Inflammatory macrophage treated with lipopolysaccharide for 4 hours (primary cell): Measurements from ENCODE around the gene PDZD7.
"Not testable (repeated sequence)": the region's sequence is repeated elsewhere in the genome, so short reads cannot be mapped to it uniquely, and the experiment has no call there.

Experiments
- DNase-seq: peaks from one replicate; pipeline ENCODE4 v3.0.0-alpha.2; 2020

PDZD7 gene

DNA sequence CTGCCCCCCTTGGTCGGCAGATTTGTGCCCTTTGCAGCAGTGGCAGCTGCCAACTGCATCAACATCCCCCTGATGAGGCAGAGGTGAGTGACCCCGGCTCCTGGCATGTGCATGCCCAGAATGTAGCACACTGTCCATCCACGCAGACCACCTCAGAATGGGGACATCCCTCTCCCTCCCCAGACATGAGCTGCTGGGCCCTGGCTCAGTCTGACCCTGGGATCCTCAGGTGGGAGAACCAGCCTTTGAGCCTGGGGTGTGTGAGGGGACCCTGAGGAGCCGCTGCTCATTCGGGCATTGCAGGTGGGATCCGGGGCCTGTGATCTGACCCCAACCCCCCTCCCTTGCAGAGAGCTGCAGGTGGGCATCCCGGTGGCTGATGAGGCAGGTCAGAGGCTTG, 5.8 kb upstream of the PDZD7 start:
- DNase-seq = no peak

DNA sequence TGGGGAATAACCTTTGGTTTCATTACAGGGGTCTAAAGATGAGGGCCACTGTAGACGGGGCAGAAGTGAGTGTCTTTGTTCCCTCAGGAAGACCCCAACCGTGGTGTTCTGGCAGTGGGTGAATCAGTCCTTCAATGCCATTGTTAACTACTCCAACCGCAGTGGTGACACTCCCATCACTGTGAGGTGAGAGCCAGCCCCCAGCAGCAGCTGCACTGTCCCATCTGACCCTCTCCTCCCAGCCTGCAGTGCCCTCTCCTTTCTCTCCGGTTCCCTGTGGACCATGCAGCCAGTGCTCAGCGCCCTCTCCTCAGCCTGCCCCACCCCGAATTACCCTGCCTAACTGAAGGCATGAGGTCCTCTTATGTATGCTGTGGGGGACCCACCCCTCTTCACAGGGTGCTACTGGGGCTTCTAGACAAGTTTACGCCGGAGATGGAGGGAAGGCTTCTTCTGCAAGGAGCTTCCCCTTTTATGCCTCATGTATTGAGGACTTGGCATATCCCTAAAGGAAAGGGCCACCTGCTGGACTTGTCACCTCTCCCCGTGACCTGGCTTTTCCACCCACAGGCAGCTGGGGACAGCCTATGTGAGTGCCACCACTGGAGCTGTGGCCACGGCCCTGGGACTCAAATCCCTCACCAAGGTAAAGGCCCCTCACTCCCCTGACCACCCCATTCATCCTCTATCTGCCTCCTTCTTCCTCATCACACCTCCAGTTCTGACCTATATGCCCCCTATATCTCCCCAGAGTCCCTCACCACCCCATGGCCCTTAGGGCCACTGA, 5.2 kb upstream of the PDZD7 start:
- DNase-seq = no peak

GRCh38 chr10:101035314-101035713, 4.4 kb upstream of the PDZD7 start:
- DNase-seq = no peak

DNA sequence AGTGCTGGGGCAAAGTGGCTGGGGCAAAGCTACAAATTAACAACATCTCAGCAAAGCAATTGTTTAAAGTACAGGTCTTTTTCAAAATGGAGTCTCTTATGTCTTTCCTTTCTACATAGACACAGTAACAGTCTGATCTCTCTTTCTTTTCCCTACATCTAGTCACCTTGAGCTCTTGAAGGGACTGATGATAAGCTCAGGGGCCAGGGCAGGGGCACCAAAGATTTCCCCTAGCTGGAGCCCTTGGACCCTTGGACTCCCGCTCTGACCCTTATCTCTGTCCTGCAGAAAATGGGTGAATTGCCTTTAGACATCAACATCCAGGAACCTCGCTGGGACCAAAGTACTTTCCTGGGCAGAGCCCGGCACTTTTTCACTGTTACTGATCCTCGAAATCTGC, 3.5 kb upstream of the PDZD7 start:
- DNase-seq = not testable (repeated sequence)

GRCh38 chr10:101033276-101033675, 2.3 kb upstream of the PDZD7 start:
- no peak for DNase-seq

DNA sequence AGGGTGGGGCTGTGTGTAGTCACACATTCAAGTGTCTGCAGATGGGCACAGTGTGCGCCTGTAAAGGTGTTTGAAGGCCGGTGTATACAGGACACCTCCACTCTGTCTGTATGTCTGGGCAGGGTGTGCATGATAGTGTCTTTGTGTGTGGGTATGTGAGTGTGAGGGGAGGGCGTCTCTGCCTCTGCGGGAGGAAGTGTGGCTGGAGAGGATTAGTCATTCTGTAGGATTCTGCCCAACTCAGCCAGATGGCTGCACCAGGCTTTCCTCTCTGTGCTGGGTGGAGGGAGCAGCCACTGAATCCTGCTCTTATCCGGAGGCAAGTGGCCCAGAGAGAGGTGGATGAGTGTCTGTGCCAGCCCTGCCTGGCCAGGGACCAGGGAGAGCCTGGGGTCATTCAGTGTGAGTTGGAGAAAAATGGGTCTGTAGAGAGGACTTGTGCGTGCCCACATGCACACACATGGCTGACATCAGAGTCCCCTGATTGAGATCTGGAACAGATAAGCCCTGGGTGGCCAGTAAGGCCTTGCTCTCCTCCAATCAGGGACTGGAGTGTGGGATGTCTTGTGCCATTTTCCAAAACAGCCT, 1.8 kb upstream of the PDZD7 start:
- peak; percentile 75 for DNase-seq

DNA sequence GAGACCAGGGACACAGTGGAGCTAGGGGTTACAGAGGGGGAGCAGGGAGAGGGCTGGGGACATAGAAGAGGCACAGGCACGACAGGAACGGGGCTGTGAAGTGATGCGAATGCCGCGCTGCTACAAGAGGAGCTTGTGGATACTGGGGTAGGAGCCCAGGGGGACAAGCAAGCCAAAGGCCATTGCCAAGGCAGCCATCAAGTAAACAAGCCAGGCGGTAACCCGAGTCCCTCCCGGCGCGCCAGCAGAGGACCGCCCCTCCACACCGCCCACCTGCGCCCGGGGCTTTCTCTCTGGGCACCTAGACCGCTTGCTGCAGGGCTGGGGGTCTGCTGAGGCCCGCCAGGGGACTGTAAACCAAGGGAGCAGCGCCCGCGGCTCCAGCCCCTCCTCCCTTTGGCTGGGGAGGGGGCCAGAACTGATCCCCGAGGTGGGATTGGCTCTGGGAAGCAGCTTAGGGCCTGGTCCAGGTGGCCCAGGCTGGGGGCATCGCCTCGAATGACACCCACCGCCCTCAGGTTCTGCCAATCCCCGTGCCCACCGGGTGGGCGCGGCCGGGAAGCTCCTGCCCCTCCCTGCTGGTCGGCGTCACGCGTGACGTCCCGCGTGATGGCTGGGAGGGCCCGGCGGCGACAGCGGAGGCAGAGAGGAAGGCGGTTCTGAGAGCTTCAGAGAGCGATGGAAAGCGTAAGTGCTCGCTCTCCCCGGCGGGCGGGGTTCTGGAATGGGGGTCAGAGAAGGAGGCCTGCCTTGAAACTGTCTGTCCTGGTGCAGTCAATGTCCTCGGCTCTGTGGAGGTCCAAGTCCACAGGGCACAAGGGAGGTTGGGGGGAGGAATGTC, 1.1 kb upstream of the PDZD7 start:
- DNase-seq = peak; percentile 90

GRCh38 chr10:101030496-101031127, 317 bp downstream of the PDZD7 start:
- DNase-seq = no peak

DNA sequence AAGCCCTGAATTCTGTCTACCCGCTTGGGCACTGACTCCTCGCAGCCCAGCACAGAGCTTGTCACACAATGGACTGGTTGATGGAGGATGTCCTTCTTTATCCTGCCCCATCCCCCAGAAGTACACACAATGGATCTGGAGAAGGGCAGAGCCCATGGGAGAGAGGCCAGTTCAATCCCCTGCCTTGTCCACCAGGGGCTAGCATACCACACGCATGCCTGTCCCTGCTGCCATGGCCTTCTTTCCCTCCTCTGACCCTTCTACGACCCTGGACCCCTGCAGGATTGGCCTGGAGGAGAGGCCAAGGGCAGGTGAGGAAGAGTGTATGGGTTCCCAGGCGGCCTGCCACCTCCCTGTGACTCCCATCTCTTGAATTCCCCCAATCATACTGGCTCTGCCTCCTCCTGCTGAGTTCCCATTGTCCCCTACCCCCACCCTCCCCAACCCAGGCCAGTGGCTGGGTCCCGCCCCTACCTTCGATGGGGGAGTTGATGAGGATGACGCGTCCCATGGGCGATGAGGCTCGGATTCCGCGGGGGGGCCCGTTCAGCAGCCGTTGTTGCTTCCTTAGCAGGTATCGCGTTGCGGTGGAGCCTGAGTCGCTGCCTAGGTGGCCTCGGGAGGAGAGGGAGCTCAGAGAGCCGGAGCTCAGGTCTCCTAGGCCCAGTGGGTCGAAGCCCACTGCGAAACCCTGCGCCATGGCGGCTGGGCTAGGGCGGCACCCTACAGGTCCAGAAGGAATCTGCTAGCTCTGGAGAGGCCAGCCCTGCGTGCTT, 1.2 kb downstream of the PDZD7 start:
- no peak for DNase-seq

DNA sequence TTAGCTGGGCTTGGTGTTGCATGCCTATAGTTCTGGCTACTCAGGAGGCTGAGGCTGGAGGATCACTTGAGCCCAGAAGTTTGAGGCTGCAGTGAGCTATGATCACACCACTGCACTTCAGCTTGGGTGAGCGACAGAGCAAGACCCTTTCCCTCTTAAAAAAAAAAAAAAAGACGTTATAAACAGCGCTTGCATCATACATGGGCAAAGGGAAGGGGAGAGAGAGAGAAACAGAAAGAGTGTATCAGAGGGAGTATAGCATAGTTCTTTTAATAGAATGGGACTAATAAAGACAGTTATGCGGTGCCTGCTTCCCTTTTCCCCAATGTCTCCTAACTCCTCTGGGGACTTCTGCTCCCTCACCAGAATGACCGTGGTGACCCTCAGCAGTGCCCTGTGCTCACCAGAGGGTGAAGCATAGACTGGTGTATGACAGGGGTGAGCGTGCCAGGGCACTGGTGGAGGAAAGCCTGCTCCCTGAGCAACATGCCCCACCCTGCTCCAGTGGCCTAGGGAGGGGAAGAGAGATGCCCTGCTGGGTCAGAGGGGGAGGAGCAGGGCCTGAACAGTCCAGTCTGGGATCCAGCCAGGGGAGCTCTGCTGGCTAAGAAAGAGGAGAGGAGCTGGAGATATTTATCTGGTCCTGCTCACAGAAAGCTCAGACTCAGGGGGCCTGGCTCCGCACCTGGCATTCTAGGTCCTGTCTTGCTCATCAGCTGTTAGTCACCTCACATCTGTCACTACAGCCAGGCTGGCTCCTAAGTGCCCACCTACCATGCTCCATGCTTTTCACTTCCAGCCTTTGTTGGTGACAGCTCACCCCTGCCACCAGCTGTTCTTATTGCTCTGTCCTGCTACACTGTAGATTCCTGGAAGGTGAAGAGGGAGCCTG, 2.2 kb downstream of the PDZD7 start:
- peak; percentile 76 for DNase-seq

DNA sequence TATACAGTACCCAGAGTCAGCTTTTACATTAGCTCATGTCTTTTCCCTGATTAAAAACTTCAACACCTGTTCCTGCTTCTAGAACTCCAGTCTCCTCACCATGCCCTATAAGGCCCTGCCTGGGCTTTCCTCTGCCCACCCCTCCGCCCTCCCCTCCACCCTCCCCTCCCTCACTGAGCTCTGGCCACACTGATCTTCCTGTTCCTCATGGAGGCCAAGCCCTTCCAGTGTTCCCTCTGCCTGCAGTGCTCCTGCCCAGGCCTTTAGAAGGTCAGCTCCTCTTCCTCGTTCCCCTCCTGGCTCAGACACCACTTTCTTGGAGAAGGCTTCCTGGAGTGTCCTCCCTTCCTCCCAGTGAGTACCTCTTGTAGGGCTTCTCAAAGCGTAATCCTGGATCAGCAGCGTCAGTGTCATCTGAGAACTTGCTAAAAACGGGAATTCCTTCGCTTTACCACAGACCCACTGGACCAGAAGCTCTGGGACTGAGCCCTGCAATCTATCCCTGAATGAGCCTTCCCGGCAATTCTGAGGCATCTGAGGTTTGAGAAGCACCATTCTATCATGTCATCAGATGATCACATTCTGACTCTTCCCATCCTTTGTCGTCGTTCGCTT, 3.7 kb downstream of the PDZD7 start:
- peak; percentile 44 for DNase-seq

DNA sequence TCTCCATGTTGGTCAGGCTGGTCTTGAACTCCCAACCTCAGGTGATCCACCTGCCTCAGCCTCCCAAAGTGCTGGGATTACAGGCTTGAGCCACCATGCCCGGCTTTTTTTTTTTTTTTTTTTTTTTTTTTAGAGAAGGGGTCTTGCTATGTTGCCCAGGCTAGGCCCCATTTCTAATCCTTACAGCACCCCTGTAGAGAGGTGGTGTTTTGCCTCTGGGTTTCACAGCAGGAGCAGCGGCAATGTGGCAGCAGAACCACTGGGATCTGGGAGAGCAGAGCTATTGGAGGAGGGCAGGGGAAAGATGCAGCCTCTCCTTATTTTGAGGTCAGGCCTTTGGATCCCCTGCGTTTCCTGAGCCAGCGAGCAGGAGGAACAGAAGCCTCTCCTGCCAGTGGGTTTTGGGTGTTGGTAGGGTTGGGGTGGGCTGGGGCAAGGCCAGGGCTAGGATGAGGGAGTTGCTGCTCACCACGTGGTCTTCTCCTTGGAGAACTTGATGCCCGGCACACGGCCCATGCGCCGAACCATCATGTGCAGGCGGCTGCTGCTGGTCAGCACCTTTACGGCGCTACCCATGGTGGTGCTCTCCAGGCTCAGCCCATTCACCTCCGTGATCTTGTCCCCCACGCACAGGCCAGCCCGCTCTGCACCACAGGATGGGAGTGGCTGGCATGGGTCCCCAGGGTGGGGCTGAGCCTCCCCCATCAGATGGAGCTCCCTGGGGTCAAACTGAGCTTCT, 7.8 kb downstream of the PDZD7 start:
- no peak for DNase-seq

DNA sequence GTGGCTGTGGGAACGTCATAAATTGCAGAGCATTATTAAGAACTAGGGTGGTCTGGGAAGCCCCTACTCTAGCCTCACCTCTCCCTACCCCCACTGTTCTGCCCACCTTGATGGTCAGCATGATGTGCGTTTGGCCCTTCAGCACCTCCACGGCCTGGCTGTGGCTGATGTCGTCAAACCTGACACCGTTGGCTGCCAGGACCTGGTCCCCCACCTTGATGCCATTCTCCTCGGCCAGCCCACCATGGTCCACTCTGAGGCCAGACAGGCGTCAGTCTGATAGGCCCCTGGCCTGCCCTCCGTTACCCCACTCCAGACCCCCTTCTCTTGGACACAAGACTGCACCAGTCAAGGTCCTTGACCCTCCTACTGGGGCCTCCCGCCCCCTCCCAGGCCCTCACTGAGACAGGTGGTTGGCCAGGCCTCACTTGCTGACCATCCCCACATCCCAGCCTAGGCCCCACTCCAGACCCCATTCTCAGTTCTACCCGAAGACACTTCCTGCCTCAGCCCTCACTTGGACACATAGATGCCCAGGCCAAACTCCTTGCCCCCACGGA, 9.2 kb downstream of the PDZD7 start:
- no peak for DNase-seq

GRCh38 chr10:101021239-101021638, 9.7 kb downstream of the PDZD7 start:
- no peak for DNase-seq

- peak; percentile 70 for DNase-seq
These were observed 10.4 kb downstream of the PDZD7 start for GRCh38 chr10:101020427-101021075.

GRCh38 chr10:101019440-101019703, 11.6 kb downstream of the PDZD7 start:
- no peak for DNase-seq

- DNase-seq = peak; percentile 82
These were observed 12.1 kb downstream of the PDZD7 start for GRCh38 chr10:101018600-101019439.

- DNase-seq = peak; percentile 73
These were observed 12.8 kb downstream of the PDZD7 start for GRCh38 chr10:101018118-101018599.
